Measurements from ENCODE around the gene PIGBOS1. TPM values are rescaled to one million over a fixed set of nuclear protein-coding genes. Genes with fewer than 3 reads are reported as not detected.

PIGBOS1 gene
- total RNA-seq, 1 experiment from 2014 or later, result 11.7 TPM

- Histone ChIP-seq H3K27me3 (replicated peaks; ENCODE audit: control insufficient read depth, insufficient read depth, low read length) (no peaks in the 10 kb centered on the region), H3K4me3 (ENCODE audit: low read depth, low read length) (no peak overlapping the region), H3K36me3 (ENCODE audit: control insufficient read depth, insufficient read depth, low read length) (no peaks in the 10 kb centered on the region), H3K4me1 (no peaks in the 10 kb centered on the region; the same call in 1 of the 2 replicates), H3K9me3 (no peaks in the 10 kb centered on the region)
- H3K36me3 Mint-ChIP-seq (ENCODE audit: insufficient read depth, unreplicated experiment), result no peaks in the 10 kb centered on the region
- no peak overlapping the region for H3K27ac Mint-ChIP-seq (ENCODE audit: unreplicated experiment)
- H3K4me3 Mint-ChIP-seq (ENCODE audit: unreplicated experiment), result no peak overlapping the region
- CTCF ChIA-PET, result no interaction called here
- H3K27me3 Mint-ChIP-seq (ENCODE audit: insufficient read depth, unreplicated experiment), result no peaks in the 10 kb centered on the region
- no peaks in the 10 kb centered on the region for H3K9me3 Mint-ChIP-seq (ENCODE audit: unreplicated experiment)
- no peak for DNase-seq
- POLR2A ChIA-PET, result no interaction called here
- no peak for TF ChIP-seq CTCF (IDR thresholded peaks at IDR 0.05; ENCODE audit: insufficient read depth in 1 of 2, low read depth in 1 of 2, low read length in 1 of 2, severe bottlenecking in 1 of 2, unreplicated experiment in 1 of 2)
- intact Hi-C loops (cut with micrococcal nuclease; ENCODE audit: unreplicated experiment), result no loop called here
- H3K4me1 Mint-ChIP-seq (ENCODE audit: low read depth, unreplicated experiment), result no peaks in the 10 kb centered on the region
- BruUV-seq (replicated peaks), result no TSS peak
These were observed 34.5 kb downstream of the PIGBOS1 start for GRCh38 chr15:55284426-55284825.

GRCh38 chr15:55283379-55284147 is 35.4 kb downstream of the PIGBOS1 start:
- H3K27me3 ChIP-seq (replicated peaks; ENCODE audit: control insufficient read depth, insufficient read depth, low read length), result no peaks in the 10 kb centered on the region
- Mint-ChIP-seq H3K36me3 (ENCODE audit: insufficient read depth, unreplicated experiment) (no peaks in the 10 kb centered on the region), H3K27me3 (ENCODE audit: insufficient read depth, unreplicated experiment) (no peaks in the 10 kb centered on the region), H3K9me3 (ENCODE audit: unreplicated experiment) (no peaks in the 10 kb centered on the region), H3K27ac (ENCODE audit: unreplicated experiment) (no peak overlapping the region), H3K4me1 (ENCODE audit: low read depth, unreplicated experiment) (no peaks in the 10 kb centered on the region), H3K4me3 (ENCODE audit: unreplicated experiment) (no peak overlapping the region)
- DNase-seq, result no peak
- BruUV-seq (replicated peaks), result no TSS peak
- intact Hi-C loops (cut with micrococcal nuclease; ENCODE audit: unreplicated experiment), result no loop called here
- ChIA-PET CTCF (no interaction called here), POLR2A (no interaction called here)
- H3K4me3 ChIP-seq (ENCODE audit: low read depth, low read length), result no peak overlapping the region
- H3K36me3 ChIP-seq (ENCODE audit: control insufficient read depth, insufficient read depth, low read length), result no peaks in the 10 kb centered on the region
- H3K9me3 ChIP-seq, result no peaks in the 10 kb centered on the region
- no peak for TF ChIP-seq CTCF (IDR thresholded peaks at IDR 0.05; ENCODE audit: insufficient read depth in 1 of 2, low read depth in 1 of 2, low read length in 1 of 2, severe bottlenecking in 1 of 2, unreplicated experiment in 1 of 2)
- H3K4me1 ChIP-seq, result no peaks in the 10 kb centered on the region

- Mint-ChIP-seq H3K9me3 (ENCODE audit: unreplicated experiment) (no peaks in the 10 kb centered on the region), H3K27ac (ENCODE audit: unreplicated experiment) (no peak overlapping the region), H3K27me3 (ENCODE audit: insufficient read depth, unreplicated experiment) (no peaks in the 10 kb centered on the region), H3K4me1 (ENCODE audit: low read depth, unreplicated experiment) (no peaks in the 10 kb centered on the region), H3K36me3 (ENCODE audit: insufficient read depth, unreplicated experiment) (peaks cover 3% of the 10 kb centered on the region), H3K4me3 (ENCODE audit: unreplicated experiment) (no peak overlapping the region)
- H3K4me3 ChIP-seq (ENCODE audit: low read depth, low read length), result no peak overlapping the region
- CTCF ChIA-PET, result no interaction called here
- no peaks in the 10 kb centered on the region for H3K36me3 ChIP-seq (ENCODE audit: control insufficient read depth, insufficient read depth, low read length)
- no peak for TF ChIP-seq CTCF (IDR thresholded peaks at IDR 0.05; ENCODE audit: insufficient read depth in 1 of 2, low read depth in 1 of 2, low read length in 1 of 2, severe bottlenecking in 1 of 2, unreplicated experiment in 1 of 2)
- no peaks in the 10 kb centered on the region for H3K27me3 ChIP-seq (replicated peaks; ENCODE audit: control insufficient read depth, insufficient read depth, low read length)
- H3K4me1 ChIP-seq, result no peaks in the 10 kb centered on the region
- no peaks in the 10 kb centered on the region for H3K9me3 ChIP-seq
- BruUV-seq (replicated peaks), result no TSS peak
- intact Hi-C loops (cut with micrococcal nuclease; ENCODE audit: unreplicated experiment), result no loop called here
- DNase-seq, result no peak
- POLR2A ChIA-PET, result no interaction called here
These were observed 36.6 kb downstream of the PIGBOS1 start for GRCh38 chr15:55282284-55282833.
